ENCODE data around the gene EXOC4.

The EXOC4 gene

GRCh38 chr7:134048166-134048565, 795.3 kb downstream of the EXOC4 start:
- H3K9me3 ChIP-seq (ENCODE audit: low read length), result peaks cover 3% of the 10 kb centered on the region
- H3K27me3 ChIP-seq (ENCODE audit: insufficient read depth, low read length), result no peaks in the 10 kb centered on the region
- no peak overlapping the region for H2AFZ ChIP-seq (ENCODE audit: low read depth, low read length)
- H3K36me3 ChIP-seq (ENCODE audit: insufficient read depth, low read length), result no peaks in the 10 kb centered on the region
- H3K4me3 ChIP-seq (ENCODE audit: low read length), result no peak overlapping the region
- H3K4me1 ChIP-seq (ENCODE audit: insufficient read depth, low read length), result peaks cover 8% of the 10 kb centered on the region

- Histone ChIP-seq H3K36me3 (ENCODE audit: insufficient read depth, low read length) (no peaks in the 10 kb centered on the region), H3K4me1 (ENCODE audit: insufficient read depth, low read length) (peaks cover 8% of the 10 kb centered on the region), H2AFZ (ENCODE audit: low read depth, low read length) (no peak overlapping the region), H3K27me3 (ENCODE audit: insufficient read depth, low read length) (no peaks in the 10 kb centered on the region), H3K4me3 (ENCODE audit: low read length) (no peak overlapping the region), H3K9me3 (ENCODE audit: low read length) (peaks cover 3% of the 10 kb centered on the region)
Observed at GRCh38 chr7:134051020-134051419, 798.1 kb downstream of the EXOC4 start.

- Histone ChIP-seq H3K27me3 (ENCODE audit: insufficient read depth, low read length) (no peaks in the 10 kb centered on the region), H3K4me3 (ENCODE audit: low read length) (no peak overlapping the region), H3K36me3 (ENCODE audit: insufficient read depth, low read length) (no peaks in the 10 kb centered on the region)
Observed at GRCh38 chr7:134056816-134057215, 803.9 kb downstream of the EXOC4 start.

GRCh38 chr7:134058521-134058920, 805.6 kb downstream of the EXOC4 start:
- Histone ChIP-seq H3K27me3 (ENCODE audit: insufficient read depth, low read length) (no peaks in the 10 kb centered on the region), H3K4me3 (ENCODE audit: low read length) (no peak overlapping the region), H3K9me3 (ENCODE audit: low read length) (no peaks in the 10 kb centered on the region), H3K4me1 (ENCODE audit: insufficient read depth, low read length) (peaks cover 17% of the 10 kb centered on the region), H2AFZ (ENCODE audit: low read depth, low read length) (no peak overlapping the region), H3K36me3 (ENCODE audit: insufficient read depth, low read length) (no peaks in the 10 kb centered on the region)

More at GRCh38 chr7:134056816-134057215, 803.9 kb downstream of the EXOC4 start:
- no peak overlapping the region for H2AFZ ChIP-seq (ENCODE audit: low read depth, low read length)
- no peaks in the 10 kb centered on the region for H3K9me3 ChIP-seq (ENCODE audit: low read length)
- H3K4me1 ChIP-seq (ENCODE audit: insufficient read depth, low read length), result peaks cover 25% of the 10 kb centered on the region

GRCh38 chr7:134058980-134059379, 806.1 kb downstream of the EXOC4 start:
- Histone ChIP-seq H3K4me3 (ENCODE audit: low read length) (no peak overlapping the region), H3K36me3 (ENCODE audit: insufficient read depth, low read length) (no peaks in the 10 kb centered on the region), H3K4me1 (ENCODE audit: insufficient read depth, low read length) (peaks cover 17% of the 10 kb centered on the region), H3K27me3 (ENCODE audit: insufficient read depth, low read length) (no peaks in the 10 kb centered on the region), H2AFZ (ENCODE audit: low read depth, low read length) (no peak overlapping the region), H3K9me3 (ENCODE audit: low read length) (no peaks in the 10 kb centered on the region)

- Histone ChIP-seq H3K4me3 (ENCODE audit: low read length) (no peak overlapping the region), H3K4me1 (ENCODE audit: insufficient read depth, low read length) (peaks cover 17% of the 10 kb centered on the region), H3K36me3 (ENCODE audit: insufficient read depth, low read length) (no peaks in the 10 kb centered on the region), H2AFZ (ENCODE audit: low read depth, low read length) (no peak overlapping the region), H3K9me3 (ENCODE audit: low read length) (no peaks in the 10 kb centered on the region), H3K27me3 (ENCODE audit: insufficient read depth, low read length) (no peaks in the 10 kb centered on the region)
Observed at GRCh38 chr7:134059921-134060320, 807.0 kb downstream of the EXOC4 start.

GRCh38 chr7:134060874-134061273, 808.0 kb downstream of the EXOC4 start:
- H3K27me3 ChIP-seq (ENCODE audit: insufficient read depth, low read length), result no peaks in the 10 kb centered on the region
- H3K4me3 ChIP-seq (ENCODE audit: low read length), result no peak overlapping the region
- peaks cover 17% of the 10 kb centered on the region for H3K4me1 ChIP-seq (ENCODE audit: insufficient read depth, low read length)
- no peaks in the 10 kb centered on the region for H3K9me3 ChIP-seq (ENCODE audit: low read length)
- H2AFZ ChIP-seq (ENCODE audit: low read depth, low read length), result no peak overlapping the region
- H3K36me3 ChIP-seq (ENCODE audit: insufficient read depth, low read length), result no peaks in the 10 kb centered on the region

DNA sequence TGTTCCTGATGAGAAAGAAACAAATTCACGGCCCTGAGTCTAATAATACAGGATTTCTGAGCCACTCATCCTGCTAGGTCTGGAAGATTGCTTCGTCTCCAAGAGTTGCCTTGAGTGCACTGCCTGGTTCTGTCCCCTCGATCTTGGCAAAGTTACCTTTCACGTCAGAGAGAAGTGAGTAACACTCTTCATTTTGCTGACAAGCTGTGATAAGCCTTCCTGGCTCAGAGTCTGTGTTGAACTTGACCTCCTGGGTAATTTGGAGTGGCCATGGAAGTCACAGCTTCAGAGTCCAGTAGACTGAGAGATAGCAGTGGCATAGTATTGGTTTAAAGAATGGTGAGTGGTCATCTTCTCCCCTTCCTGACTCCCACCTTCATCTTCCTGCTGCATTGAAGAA, 809.6 kb downstream of the EXOC4 start:
- Histone ChIP-seq H3K4me1 (ENCODE audit: insufficient read depth, low read length) (peaks cover 17% of the 10 kb centered on the region), H3K36me3 (ENCODE audit: insufficient read depth, low read length) (no peaks in the 10 kb centered on the region), H3K9me3 (ENCODE audit: low read length) (no peaks in the 10 kb centered on the region), H3K27me3 (ENCODE audit: insufficient read depth, low read length) (no peaks in the 10 kb centered on the region), H3K4me3 (ENCODE audit: low read length) (no peak overlapping the region), H2AFZ (ENCODE audit: low read depth, low read length) (no peak overlapping the region)

- Histone ChIP-seq H2AFZ (ENCODE audit: low read depth, low read length) (no peak overlapping the region), H3K9me3 (ENCODE audit: low read length) (no peaks in the 10 kb centered on the region), H3K36me3 (ENCODE audit: insufficient read depth, low read length) (no peaks in the 10 kb centered on the region), H3K4me3 (ENCODE audit: low read length) (no peak overlapping the region), H3K4me1 (ENCODE audit: insufficient read depth, low read length) (peaks cover 10% of the 10 kb centered on the region), H3K27me3 (ENCODE audit: insufficient read depth, low read length) (no peaks in the 10 kb centered on the region)
Observed at GRCh38 chr7:134065415-134065814, 812.5 kb downstream of the EXOC4 start.

- Histone ChIP-seq H3K27me3 (ENCODE audit: insufficient read depth, low read length) (no peaks in the 10 kb centered on the region), H2AFZ (ENCODE audit: low read depth, low read length) (no peak overlapping the region), H3K9me3 (ENCODE audit: low read length) (no peaks in the 10 kb centered on the region), H3K4me1 (ENCODE audit: insufficient read depth, low read length) (no peaks in the 10 kb centered on the region), H3K36me3 (ENCODE audit: insufficient read depth, low read length) (no peaks in the 10 kb centered on the region), H3K4me3 (ENCODE audit: low read length) (no peak overlapping the region)
Observed at GRCh38 chr7:134067164-134067563, 814.3 kb downstream of the EXOC4 start.

GRCh38 chr7:134068670-134069069, 815.8 kb downstream of the EXOC4 start:
- no peaks in the 10 kb centered on the region for H3K36me3 ChIP-seq (ENCODE audit: insufficient read depth, low read length)
- H3K27me3 ChIP-seq (ENCODE audit: insufficient read depth, low read length), result no peaks in the 10 kb centered on the region
- no peak overlapping the region for H2AFZ ChIP-seq (ENCODE audit: low read depth, low read length)
- H3K9me3 ChIP-seq (ENCODE audit: low read length), result peaks cover 2% of the 10 kb centered on the region
- no peak overlapping the region for H3K4me3 ChIP-seq (ENCODE audit: low read length)
- no peaks in the 10 kb centered on the region for H3K4me1 ChIP-seq (ENCODE audit: insufficient read depth, low read length)

DNA sequence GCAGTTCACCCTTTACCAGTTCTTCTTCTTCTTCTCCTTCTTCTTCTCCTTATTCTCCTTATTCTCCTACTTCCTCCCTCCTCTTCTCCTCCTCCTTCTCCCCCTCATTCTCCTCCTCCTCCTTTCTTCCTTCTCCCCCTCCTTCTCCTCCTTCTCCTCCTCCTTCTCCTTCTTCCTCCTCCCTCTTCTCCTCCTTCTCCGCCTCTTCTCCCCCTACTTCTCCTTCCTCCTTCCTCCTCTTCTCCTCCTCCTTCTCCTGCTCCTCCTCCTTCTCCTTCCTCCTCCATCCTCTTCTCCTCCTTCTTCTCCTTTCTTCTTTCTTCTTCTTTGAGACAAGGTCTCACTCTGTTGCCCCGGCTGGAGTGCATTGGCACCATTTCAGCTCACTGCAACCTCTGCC, 816.3 kb downstream of the EXOC4 start:
- Histone ChIP-seq H3K27me3 (ENCODE audit: insufficient read depth, low read length) (no peaks in the 10 kb centered on the region), H3K9me3 (ENCODE audit: low read length) (peaks cover 5% of the 10 kb centered on the region)

GRCh38 chr7:134070673-134071072, 817.8 kb downstream of the EXOC4 start:
- no peaks in the 10 kb centered on the region for H3K4me1 ChIP-seq (ENCODE audit: insufficient read depth, low read length)
- H3K27me3 ChIP-seq (ENCODE audit: insufficient read depth, low read length), result no peaks in the 10 kb centered on the region
- no peaks in the 10 kb centered on the region for H3K36me3 ChIP-seq (ENCODE audit: insufficient read depth, low read length)
- no peak overlapping the region for H2AFZ ChIP-seq (ENCODE audit: low read depth, low read length)
- H3K4me3 ChIP-seq (ENCODE audit: low read length), result no peak overlapping the region
- H3K9me3 ChIP-seq (ENCODE audit: low read length), result peaks cover 6% of the 10 kb centered on the region

More for the DNA sequence above, 816.3 kb downstream of the EXOC4 start:
- Histone ChIP-seq H3K36me3 (ENCODE audit: insufficient read depth, low read length) (no peaks in the 10 kb centered on the region), H2AFZ (ENCODE audit: low read depth, low read length) (no peak overlapping the region), H3K4me1 (ENCODE audit: insufficient read depth, low read length) (no peaks in the 10 kb centered on the region), H3K4me3 (ENCODE audit: low read length) (no peak overlapping the region)
